ENCODE results near the gene PUSL1. TPM values are rescaled to one million over a fixed set of nuclear protein-coding genes. Genes with fewer than 3 reads are reported as not detected.

PUSL1 gene
- total RNA-seq, 4 donors from 2014 or later: 42.3 to 62.1 (median 53.7) TPM

GRCh38 chr1:1359664-1360468, 51.5 kb downstream of the PUSL1 start:
- intact Hi-C loops (cut with DNase I; ENCODE audit: low total_unique reads): no loop called here
- TF ChIP-seq POLR2A (IDR thresholded peaks at IDR 0.05): no peak
- H3K4me3 ChIP-seq (ENCODE audit: low read depth, poor library complexity, severe bottlenecking): no peak overlapping the region
- DNase-seq (ENCODE audit: low spot score in 2 of 2): no peak
- WGBS, 2 donors: 38 to 56% methylated on average over 25 to 27 of the region's 28 CpGs

- intact Hi-C loops (cut with DNase I; ENCODE audit: low total_unique reads): no loop called here
- no peak overlapping the region for H3K4me3 ChIP-seq (ENCODE audit: low read depth, poor library complexity, severe bottlenecking)
- TF ChIP-seq CTCF (IDR thresholded peaks at IDR 0.05) (no peak), POLR2A (IDR thresholded peaks at IDR 0.05) (no peak)
- DNase-seq (ENCODE audit: low spot score in 2 of 2): peak in 1 of 2 donors; percentile 95
- WGBS, 2 donors: 61 to 77% methylated on average over 17 to 20 of the region's 20 CpGs
Observed at GRCh38 chr1:1360506-1361169, 52.2 kb downstream of the PUSL1 start.

Small RNA genes within 50 kb of the gene (microRNA-seq; reads per million reads assigned to microRNA genes)
- gene MIR6726 (ENCODE audit: borderline number of aligned reads in 1 of 2, borderline replicate concordance in 2 of 2): 1.7 to 2.7 reads per million in 2 donors
- 0 reads per million in 2 donors for gene MIR6727 (ENCODE audit: borderline number of aligned reads in 1 of 2, borderline replicate concordance in 2 of 2)
- gene MIR6808 (ENCODE audit: borderline number of aligned reads in 1 of 2, borderline replicate concordance in 2 of 2): 0 to 1.1 reads per million in 2 donors

Other genes starting within 250 kb of the PUSL1 start
- gene RNF223, start 234.3 kb upstream of the PUSL1 start, total RNA-seq: 10 to 100 TPM in 2 of 4 donors, 1 to 10 TPM in 2; 9.4 to 19.5 (median 10.5) TPM
- 10 to 100 TPM; 16.1 to 36.0 (median 21.5) TPM for gene C1orf159, start 192.5 kb upstream of the PUSL1 start, total RNA-seq
- gene TTLL10, start 134.7 kb upstream of the PUSL1 start, total RNA-seq: not detected
- gene TNFRSF18, start 102.0 kb upstream of the PUSL1 start, total RNA-seq: 10 to 100 TPM; 19.8 to 36.8 (median 25.8) TPM
- 1 to 10 TPM in 1 of 4 donors, under 1 TPM in 1, not detected in 2; 0.69 to 1.4 TPM for gene TNFRSF4, start 94.4 kb upstream of the PUSL1 start, total RNA-seq
- gene SDF4, start 76.6 kb upstream of the PUSL1 start, total RNA-seq: 100 to 1,000 TPM in 2 of 4 donors, 10 to 100 TPM in 2; 81.7 to 121 (median 104) TPM
- gene B3GALT6, start 76.4 kb upstream of the PUSL1 start, total RNA-seq: 10 to 100 TPM; 12.8 to 26.1 (median 18.9) TPM
- 1 to 10 TPM in 2 of 4 donors, under 1 TPM in 1, not detected in 1; 0.46 to 9.8 (median 5.9) TPM for gene C1QTNF12, start 61.9 kb upstream of the PUSL1 start, total RNA-seq
- gene UBE2J2, start 34.7 kb upstream of the PUSL1 start, total RNA-seq: 10 to 100 TPM; 49.0 to 72.8 (median 54.0) TPM
- gene SCNN1D, start 28.2 kb upstream of the PUSL1 start, total RNA-seq: 1 to 10 TPM in 2 of 4 donors, under 1 TPM in 2; 0.84 to 5.3 (median 1.4) TPM
- 100 to 1,000 TPM in 3 of 4 donors, 10 to 100 TPM in 1; 98.8 to 189 (median 115) TPM for gene ACAP3, start 667 bp upstream of the PUSL1 start, total RNA-seq
- 100 to 1,000 TPM; 101 to 185 (median 105) TPM for gene INTS11, start 16.1 kb downstream of the PUSL1 start, total RNA-seq
- 10 to 100 TPM; 51.0 to 62.9 (median 57.4) TPM for gene CPTP, start 16.2 kb downstream of the PUSL1 start, total RNA-seq
- gene TAS1R3, start 22.7 kb downstream of the PUSL1 start, total RNA-seq: 1 to 10 TPM in 2 of 4 donors, under 1 TPM in 2; 0.38 to 1.4 (median 0.79) TPM
- 100 to 1,000 TPM in 3 of 4 donors, 10 to 100 TPM in 1; 92.0 to 163 (median 113) TPM for gene DVL1, start 40.8 kb downstream of the PUSL1 start, total RNA-seq
- 10 to 100 TPM; 34.1 to 76.1 (median 35.9) TPM for gene MXRA8, start 50.0 kb downstream of the PUSL1 start, total RNA-seq
- 100 to 1,000 TPM in 3 of 4 donors, 10 to 100 TPM in 1; 97.3 to 140 (median 114) TPM for gene AURKAIP1, start 66.6 kb downstream of the PUSL1 start, total RNA-seq
- gene CCNL2, start 90.7 kb downstream of the PUSL1 start, total RNA-seq: 100 to 1,000 TPM; 122 to 249 (median 142) TPM
- gene MRPL20, start 98.7 kb downstream of the PUSL1 start, total RNA-seq: 100 to 1,000 TPM in 3 of 4 donors, 10 to 100 TPM in 1; 83.4 to 122 (median 106) TPM
- gene ANKRD65, start 112.7 kb downstream of the PUSL1 start, total RNA-seq: 10 to 100 TPM in 1 of 4 donors, 1 to 10 TPM in 3; 3.1 to 10.9 (median 6.2) TPM
- gene VWA1, start 127.1 kb downstream of the PUSL1 start, total RNA-seq: 10 to 100 TPM; 26.5 to 36.4 (median 30.1) TPM
- gene ATAD3C, start 141.1 kb downstream of the PUSL1 start, total RNA-seq: 1 to 10 TPM in 1 of 4 donors, under 1 TPM in 3; 0.17 to 2.1 (median 0.63) TPM
- gene ATAD3B, start 163.2 kb downstream of the PUSL1 start, total RNA-seq: 10 to 100 TPM; 13.0 to 40.3 (median 17.1) TPM
- 10 to 100 TPM; 23.2 to 33.3 (median 26.9) TPM for gene ATAD3A, start 203.6 kb downstream of the PUSL1 start, total RNA-seq
- 1 to 10 TPM in 2 of 4 donors, under 1 TPM in 1, not detected in 1; 0.57 to 2.6 (median 2.0) TPM for gene TMEM240, start 232.0 kb downstream of the PUSL1 start, total RNA-seq

Data from lower leg skin (tissue), 4 donors.